ENCODE data around the gene MICU1.

The MICU1 gene

GRCh38 chr10:72574636-72575035 lies 51.2 kb downstream of the MICU1 start:
- ATAC-seq, result no peak
- TF ChIP-seq ZNF565 (CRISPR knock-in tag; conservative IDR thresholded peaks at IDR 0.05; ENCODE audit: low read depth) (no peak), TOX (CRISPR knock-in tag; IDR thresholded peaks at IDR 0.05; ENCODE audit: borderline replicate concordance) (no peak), PATZ1 (CRISPR knock-in tag; IDR thresholded peaks at IDR 0.05; ENCODE audit: borderline replicate concordance) (no peak), ZFP30 (CRISPR knock-in tag; IDR thresholded peaks at IDR 0.05) (no peak), CSRNP3 (CRISPR knock-in tag; IDR thresholded peaks at IDR 0.05) (no peak), OSR1 (CRISPR knock-in tag; IDR thresholded peaks at IDR 0.05) (no peak), TCF4 (CRISPR knock-in tag; IDR thresholded peaks at IDR 0.05; ENCODE audit: borderline replicate concordance) (no peak)

- TF ChIP-seq ZNF70 (CRISPR knock-in tag; IDR thresholded peaks at IDR 0.05), result no peak
- no peak for ATAC-seq
These were observed 52.8 kb downstream of the MICU1 start for GRCh38 chr10:72573079-72573478.

- TF ChIP-seq ARNTL (CRISPR knock-in tag; IDR thresholded peaks at IDR 0.05; ENCODE audit: borderline replicate concordance, low read depth) (no peak), ZC3H10 (CRISPR knock-in tag; IDR thresholded peaks at IDR 0.05) (no peak), OSR1 (CRISPR knock-in tag; IDR thresholded peaks at IDR 0.05) (no peak), CSRNP3 (CRISPR knock-in tag; IDR thresholded peaks at IDR 0.05) (no peak), BACH2 (CRISPR knock-in tag; IDR thresholded peaks at IDR 0.05; ENCODE audit: borderline replicate concordance) (no peak), PPARA (CRISPR knock-in tag; IDR thresholded peaks at IDR 0.05; ENCODE audit: borderline replicate concordance) (no peak), ESRRG (CRISPR knock-in tag; IDR thresholded peaks at IDR 0.05) (no peak), PATZ1 (CRISPR knock-in tag; IDR thresholded peaks at IDR 0.05; ENCODE audit: borderline replicate concordance) (no peak), ZFP3 (CRISPR knock-in tag; IDR thresholded peaks at IDR 0.05) (no peak), POU6F1 (CRISPR knock-in tag; IDR thresholded peaks at IDR 0.05; ENCODE audit: borderline replicate concordance, low read depth) (no peak), ZNF70 (CRISPR knock-in tag; IDR thresholded peaks at IDR 0.05) (no peak)
- peak; percentile 72 for ATAC-seq
These were observed 57.8 kb downstream of the MICU1 start for GRCh38 chr10:72567889-72568640.

GRCh38 chr10:72567421-72567820 lies 58.5 kb downstream of the MICU1 start:
- peak; percentile 84 for ATAC-seq
- no peak for TF ChIP-seq TSHZ2 (CRISPR knock-in tag; IDR thresholded peaks at IDR 0.05)
- TF ChIP-seq CSRNP3 (CRISPR knock-in tag; IDR thresholded peaks at IDR 0.05), result no peak
- TF ChIP-seq PPARA (CRISPR knock-in tag; IDR thresholded peaks at IDR 0.05; ENCODE audit: borderline replicate concordance), result no peak
- TF ChIP-seq TCF4 (CRISPR knock-in tag; IDR thresholded peaks at IDR 0.05; ENCODE audit: borderline replicate concordance), result no peak
- TF ChIP-seq GLIS3 (CRISPR knock-in tag; IDR thresholded peaks at IDR 0.05), result no peak
- no peak for TF ChIP-seq TOX (CRISPR knock-in tag; IDR thresholded peaks at IDR 0.05; ENCODE audit: borderline replicate concordance)
- no peak for TF ChIP-seq ZFP3 (CRISPR knock-in tag; IDR thresholded peaks at IDR 0.05)
- TF ChIP-seq ARNTL (CRISPR knock-in tag; IDR thresholded peaks at IDR 0.05; ENCODE audit: borderline replicate concordance, low read depth), result no peak
- TF ChIP-seq BACH2 (CRISPR knock-in tag; IDR thresholded peaks at IDR 0.05; ENCODE audit: borderline replicate concordance), result no peak
- TF ChIP-seq ZNF565 (CRISPR knock-in tag; conservative IDR thresholded peaks at IDR 0.05; ENCODE audit: low read depth), result no peak
- TF ChIP-seq ZNF8 (CRISPR knock-in tag; IDR thresholded peaks at IDR 0.05), result no peak
- no peak for TF ChIP-seq OSR1 (CRISPR knock-in tag; IDR thresholded peaks at IDR 0.05)
- TF ChIP-seq SNAI2 (CRISPR knock-in tag; IDR thresholded peaks at IDR 0.05), result no peak
- TF ChIP-seq ZC3H10 (CRISPR knock-in tag; IDR thresholded peaks at IDR 0.05), result no peak
